ENCODE data around the gene HNRNPM. TPM values are rescaled to one million over a fixed set of nuclear protein-coding genes. Genes with fewer than 3 reads are reported as not detected.

The HNRNPM gene
- total and polyA plus RNA-seq, 2 experiments from 2014 or later: 79.1 to 246 TPM

- no peak overlapping the region for H3K4me3 ChIP-seq
- TF ChIP-seq, protein P1, sequence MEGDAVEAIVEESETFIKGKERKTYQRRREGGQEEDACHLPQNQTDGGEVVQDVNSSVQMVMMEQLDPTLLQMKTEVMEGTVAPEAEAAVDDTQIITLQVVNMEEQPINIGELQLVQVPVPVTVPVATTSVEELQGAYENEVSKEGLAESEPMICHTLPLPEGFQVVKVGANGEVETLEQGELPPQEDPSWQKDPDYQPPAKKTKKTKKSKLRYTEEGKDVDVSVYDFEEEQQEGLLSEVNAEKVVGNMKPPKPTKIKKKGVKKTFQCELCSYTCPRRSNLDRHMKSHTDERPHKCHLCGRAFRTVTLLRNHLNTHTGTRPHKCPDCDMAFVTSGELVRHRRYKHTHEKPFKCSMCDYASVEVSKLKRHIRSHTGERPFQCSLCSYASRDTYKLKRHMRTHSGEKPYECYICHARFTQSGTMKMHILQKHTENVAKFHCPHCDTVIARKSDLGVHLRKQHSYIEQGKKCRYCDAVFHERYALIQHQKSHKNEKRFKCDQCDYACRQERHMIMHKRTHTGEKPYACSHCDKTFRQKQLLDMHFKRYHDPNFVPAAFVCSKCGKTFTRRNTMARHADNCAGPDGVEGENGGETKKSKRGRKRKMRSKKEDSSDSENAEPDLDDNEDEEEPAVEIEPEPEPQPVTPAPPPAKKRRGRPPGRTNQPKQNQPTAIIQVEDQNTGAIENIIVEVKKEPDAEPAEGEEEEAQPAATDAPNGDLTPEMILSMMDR (IDR thresholded peaks at IDR 0.05; ENCODE audit: low read depth, low read length): no peak
- H3K27ac ChIP-seq: no peak overlapping the region
- no peak for DNase-seq (ENCODE audit: low read depth in 1 of 2, low spot score in 1 of 2)
- peaks cover 48% of the 10 kb centered on the region for H3K36me3 ChIP-seq
- H3K4me1 ChIP-seq (ENCODE audit: low read depth): no peaks in the 10 kb centered on the region
- no peaks in the 10 kb centered on the region for H3K9me3 ChIP-seq (ENCODE audit: low read depth)
- H3K27me3 ChIP-seq: no peaks in the 10 kb centered on the region
Observed at GRCh38 chr19:8484331-8484894, 39.6 kb downstream of the HNRNPM start.

- H3K9me3 ChIP-seq (ENCODE audit: low read depth): no peaks in the 10 kb centered on the region
- no peak for DNase-seq (ENCODE audit: low read depth in 1 of 2, low spot score in 1 of 2)
- H3K27me3 ChIP-seq: no peaks in the 10 kb centered on the region
- peaks cover 48% of the 10 kb centered on the region for H3K36me3 ChIP-seq
- TF ChIP-seq, protein P1 (IDR thresholded peaks at IDR 0.05; ENCODE audit: low read depth, low read length): no peak
- no peak overlapping the region for H3K4me3 ChIP-seq
- no peak overlapping the region for H3K27ac ChIP-seq
- no peaks in the 10 kb centered on the region for H3K4me1 ChIP-seq (ENCODE audit: low read depth)
Observed at GRCh38 chr19:8485561-8486371, 41.0 kb downstream of the HNRNPM start.

DNA sequence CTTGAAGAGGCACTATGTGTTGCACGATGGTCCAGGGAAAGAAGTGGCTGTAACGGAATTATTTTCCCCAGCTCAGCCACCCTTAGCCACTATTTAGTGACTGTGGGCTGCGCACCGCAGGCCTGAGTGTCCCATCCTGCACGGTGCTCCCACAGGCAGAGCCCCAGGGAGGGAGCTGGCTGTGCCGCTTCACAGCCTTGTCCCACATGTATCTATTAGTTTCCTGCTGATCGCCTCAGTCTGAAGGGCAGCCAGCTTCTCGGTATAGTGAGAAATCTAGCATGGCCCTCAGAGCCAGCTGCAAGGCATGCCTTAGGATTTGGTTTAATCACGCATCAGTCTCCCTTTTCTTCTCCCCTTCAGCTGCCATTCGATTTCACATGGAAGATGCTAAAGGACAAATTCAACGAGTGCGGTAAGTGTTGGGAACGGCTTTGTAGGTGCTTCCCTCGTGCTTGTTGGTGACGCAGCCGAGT is 41.9 kb downstream of the HNRNPM start:
- TF ChIP-seq, protein P1 (IDR thresholded peaks at IDR 0.05; ENCODE audit: low read depth, low read length): no peak
- H3K9me3 ChIP-seq (ENCODE audit: low read depth): no peaks in the 10 kb centered on the region
- H3K4me1 ChIP-seq (ENCODE audit: low read depth): no peaks in the 10 kb centered on the region
- DNase-seq (ENCODE audit: low read depth in 1 of 2, low spot score in 1 of 2): no peak
- H3K4me3 ChIP-seq: no peak overlapping the region
- H3K27me3 ChIP-seq: no peaks in the 10 kb centered on the region
- no peak overlapping the region for H3K27ac ChIP-seq
- peaks cover 48% of the 10 kb centered on the region for H3K36me3 ChIP-seq

DNA sequence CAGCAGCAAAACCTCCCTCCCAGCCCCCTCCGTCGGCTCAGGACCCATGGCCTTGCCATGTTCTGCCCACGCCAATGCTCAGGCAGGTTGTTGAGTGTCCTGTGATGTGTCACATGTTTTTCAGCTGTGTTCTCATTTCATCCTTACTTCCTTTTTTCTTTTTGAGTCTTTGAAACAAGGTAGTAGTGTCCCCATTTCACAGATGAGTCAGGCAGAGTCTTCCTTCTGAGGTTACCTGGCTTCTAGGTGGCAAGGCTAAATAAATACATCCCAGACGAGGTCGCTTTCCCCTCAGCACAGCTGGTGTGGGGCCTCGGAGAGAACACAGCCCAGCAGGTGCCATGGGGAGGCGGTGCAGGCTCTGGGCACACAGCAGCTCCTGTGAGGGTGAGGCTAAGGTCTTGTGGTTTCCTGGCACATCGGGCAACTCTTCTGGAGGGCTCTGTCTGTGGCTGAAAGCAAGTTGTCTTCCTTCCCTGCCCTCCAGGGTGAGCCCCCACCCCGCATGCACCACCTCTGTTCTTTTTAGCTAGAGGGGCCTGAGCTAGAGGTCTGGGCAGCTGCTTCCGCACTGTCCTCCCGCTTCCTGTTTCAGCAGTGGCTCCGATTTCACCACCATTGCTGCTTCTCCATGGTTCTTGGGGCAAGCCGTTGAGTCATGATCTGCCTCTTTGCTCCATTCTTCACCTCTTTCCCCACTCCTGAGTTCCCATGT is 42.5 kb downstream of the HNRNPM start:
- Histone ChIP-seq H3K9me3 (ENCODE audit: low read depth) (no peaks in the 10 kb centered on the region), H3K36me3 (peaks cover 48% of the 10 kb centered on the region), H3K4me3 (no peak overlapping the region), H3K27me3 (no peaks in the 10 kb centered on the region), H3K27ac (peak overlapping the region; percentile 28), H3K4me1 (ENCODE audit: low read depth) (no peaks in the 10 kb centered on the region)
- TF ChIP-seq, protein P1 (IDR thresholded peaks at IDR 0.05; ENCODE audit: low read depth, low read length): no peak
- no peak for DNase-seq (ENCODE audit: low read depth in 1 of 2, low spot score in 1 of 2)

GRCh38 chr19:8488365-8488764 is 43.6 kb downstream of the HNRNPM start:
- TF ChIP-seq, protein P1 (IDR thresholded peaks at IDR 0.05; ENCODE audit: low read depth, low read length): no peak
- Histone ChIP-seq H3K27ac (no peak overlapping the region), H3K36me3 (peaks cover 42% of the 10 kb centered on the region)

More at GRCh38 chr19:8488365-8488764, 43.6 kb downstream of the HNRNPM start:
- Histone ChIP-seq H3K4me3 (no peak overlapping the region), H3K9me3 (ENCODE audit: low read depth) (no peaks in the 10 kb centered on the region), H3K4me1 (ENCODE audit: low read depth) (no peaks in the 10 kb centered on the region), H3K27me3 (no peaks in the 10 kb centered on the region)
- no peak for DNase-seq (ENCODE audit: low read depth in 1 of 2, low spot score in 1 of 2)
